ENCODE measurements around the gene ALOX5AP.
A peak's percentile ranks its signal among the peaks of the same experiment; 100 is the strongest.

The ALOX5AP gene

DNA sequence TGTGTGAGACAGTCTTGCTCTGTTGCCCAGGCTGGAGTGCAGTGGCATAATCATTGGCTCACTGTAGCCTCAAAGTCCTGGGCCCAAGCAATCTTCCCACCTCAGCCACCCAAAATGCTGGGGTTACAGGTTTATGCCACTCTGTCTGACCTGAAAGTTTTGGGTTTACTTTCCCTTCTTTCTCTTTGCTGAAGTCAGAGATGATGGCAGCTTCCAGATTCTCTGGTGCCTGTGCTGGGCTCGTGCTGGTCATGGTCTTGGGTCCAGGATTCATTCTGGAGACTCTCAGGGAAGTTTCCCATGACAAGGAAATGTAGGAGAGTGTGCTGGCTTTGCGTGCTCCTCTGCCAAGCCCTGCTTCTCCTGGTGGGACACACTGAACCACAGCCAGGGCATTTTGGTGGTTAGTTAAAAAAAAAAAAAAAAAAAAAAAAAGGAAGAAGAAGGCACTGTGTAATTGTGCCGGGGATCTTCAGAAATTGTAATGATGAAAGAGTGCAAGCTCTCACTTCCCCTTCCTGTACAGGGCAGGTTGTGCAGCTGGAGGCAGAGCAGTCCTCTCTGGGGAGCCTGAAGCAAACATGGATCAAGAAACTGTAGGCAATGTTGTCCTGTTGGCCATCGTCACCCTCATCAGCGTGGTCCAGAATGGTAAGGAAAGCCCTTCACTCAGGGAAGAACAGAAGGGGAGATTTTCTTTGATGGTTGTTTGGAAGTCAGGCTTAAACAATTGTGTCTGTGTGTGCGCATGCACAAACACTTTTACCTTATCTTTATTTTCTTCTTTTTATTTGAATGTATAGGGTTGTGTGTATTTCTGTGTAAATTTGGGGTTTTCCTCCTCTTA is at the start of gene ALOX5AP:
TSS of gene ALOX5AP (plus strand) at position 519 of the 847 bp plus-strand sequence. CDS start at position 582, 63 bp downstream.
- peaks cover 62% of the 10 kb centered on the region for H3K4me1 Mint-ChIP-seq (ENCODE audit: low read depth)
- no peaks in the 10 kb centered on the region for H3K9me3 Mint-ChIP-seq
- H3K36me3 Mint-ChIP-seq (ENCODE audit: low read depth) = no peaks in the 10 kb centered on the region
- no peaks in the 10 kb centered on the region for H3K27me3 Mint-ChIP-seq
- H3K4me3 Mint-ChIP-seq = peak within 1 kb of the TSS; percentile 89
- peak within 1 kb of the TSS; percentile 90 for H3K27ac Mint-ChIP-seq

DNA sequence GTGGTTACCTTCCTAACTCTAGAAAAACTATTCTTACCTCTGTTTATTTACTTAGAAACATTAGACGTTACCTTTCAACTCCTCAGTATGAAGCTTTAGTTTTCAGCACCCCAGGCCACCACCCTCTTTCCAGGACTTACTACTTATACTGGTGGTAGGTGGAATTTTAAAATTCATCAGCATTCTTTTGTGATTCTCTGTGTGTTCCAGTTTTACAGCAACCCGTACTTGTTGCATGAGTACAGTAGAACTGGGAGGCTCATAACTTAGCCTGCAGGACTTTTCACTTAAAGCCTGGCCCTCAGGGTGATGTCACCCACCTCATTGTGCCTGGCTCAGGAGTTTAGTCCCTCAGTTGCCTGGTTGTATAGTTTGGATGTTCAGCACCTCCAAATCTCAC is 49.4 kb upstream of the ALOX5AP start:
- Mint-ChIP-seq H3K4me3 (no peak overlapping the region), H3K27me3 (peaks cover 8% of the 10 kb centered on the region), H3K27ac (no peak overlapping the region), H3K36me3 (ENCODE audit: low read depth) (no peaks in the 10 kb centered on the region), H3K9me3 (no peaks in the 10 kb centered on the region), H3K4me1 (ENCODE audit: low read depth) (peaks cover 9% of the 10 kb centered on the region)

DNA sequence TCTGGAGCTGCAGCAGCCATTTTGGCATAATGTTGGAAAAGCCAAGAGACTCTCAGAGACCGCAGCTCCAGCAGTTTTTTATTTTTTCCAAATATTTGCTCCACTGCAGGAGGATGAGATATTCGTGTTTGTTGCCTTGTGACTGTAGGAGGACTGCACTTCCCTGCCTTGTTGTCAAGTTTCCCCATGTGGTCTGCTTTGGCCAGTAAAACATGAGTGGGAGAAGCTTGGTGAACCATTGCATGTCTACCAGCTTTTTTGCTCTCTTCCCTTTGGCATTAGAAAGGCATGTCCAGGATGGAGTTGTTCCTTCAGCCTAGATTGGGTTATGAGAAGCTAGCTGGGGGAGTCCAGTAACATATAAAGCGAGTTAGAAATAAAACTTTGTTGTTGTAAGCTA is 47.7 kb upstream of the ALOX5AP start:
- H3K27ac Mint-ChIP-seq = no peak overlapping the region
- no peaks in the 10 kb centered on the region for H3K9me3 Mint-ChIP-seq

DNA sequence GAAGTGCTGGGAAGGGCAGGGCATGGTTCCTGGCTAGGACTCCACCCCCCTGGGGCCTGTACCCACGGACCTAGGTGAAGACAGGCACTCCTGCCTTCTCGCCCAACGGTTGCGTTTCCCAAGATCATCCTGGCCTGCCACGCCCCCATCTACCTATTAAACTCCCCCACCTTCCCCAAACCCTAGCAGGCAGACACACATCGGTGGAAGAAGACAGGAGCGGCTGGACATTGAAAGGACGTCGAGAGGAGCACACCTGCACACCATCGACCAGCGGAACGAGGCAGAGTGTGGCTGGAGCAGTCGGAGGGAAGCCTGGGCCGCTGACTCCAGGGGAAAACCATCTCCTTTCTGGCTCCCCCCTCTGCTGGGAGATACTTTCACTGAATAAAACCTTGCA is 45.6 kb upstream of the ALOX5AP start:
- Mint-ChIP-seq H3K4me1 (ENCODE audit: low read depth) (peaks cover 9% of the 10 kb centered on the region), H3K9me3 (no peaks in the 10 kb centered on the region), H3K27ac (no peak overlapping the region), H3K4me3 (no peak overlapping the region), H3K27me3 (peaks cover 8% of the 10 kb centered on the region), H3K36me3 (ENCODE audit: low read depth) (no peaks in the 10 kb centered on the region)

More for the DNA sequence above, 47.7 kb upstream of the ALOX5AP start:
- peaks cover 9% of the 10 kb centered on the region for H3K4me1 Mint-ChIP-seq (ENCODE audit: low read depth)
- no peaks in the 10 kb centered on the region for H3K36me3 Mint-ChIP-seq (ENCODE audit: low read depth)
- peaks cover 8% of the 10 kb centered on the region for H3K27me3 Mint-ChIP-seq
- H3K4me3 Mint-ChIP-seq = no peak overlapping the region

DNA sequence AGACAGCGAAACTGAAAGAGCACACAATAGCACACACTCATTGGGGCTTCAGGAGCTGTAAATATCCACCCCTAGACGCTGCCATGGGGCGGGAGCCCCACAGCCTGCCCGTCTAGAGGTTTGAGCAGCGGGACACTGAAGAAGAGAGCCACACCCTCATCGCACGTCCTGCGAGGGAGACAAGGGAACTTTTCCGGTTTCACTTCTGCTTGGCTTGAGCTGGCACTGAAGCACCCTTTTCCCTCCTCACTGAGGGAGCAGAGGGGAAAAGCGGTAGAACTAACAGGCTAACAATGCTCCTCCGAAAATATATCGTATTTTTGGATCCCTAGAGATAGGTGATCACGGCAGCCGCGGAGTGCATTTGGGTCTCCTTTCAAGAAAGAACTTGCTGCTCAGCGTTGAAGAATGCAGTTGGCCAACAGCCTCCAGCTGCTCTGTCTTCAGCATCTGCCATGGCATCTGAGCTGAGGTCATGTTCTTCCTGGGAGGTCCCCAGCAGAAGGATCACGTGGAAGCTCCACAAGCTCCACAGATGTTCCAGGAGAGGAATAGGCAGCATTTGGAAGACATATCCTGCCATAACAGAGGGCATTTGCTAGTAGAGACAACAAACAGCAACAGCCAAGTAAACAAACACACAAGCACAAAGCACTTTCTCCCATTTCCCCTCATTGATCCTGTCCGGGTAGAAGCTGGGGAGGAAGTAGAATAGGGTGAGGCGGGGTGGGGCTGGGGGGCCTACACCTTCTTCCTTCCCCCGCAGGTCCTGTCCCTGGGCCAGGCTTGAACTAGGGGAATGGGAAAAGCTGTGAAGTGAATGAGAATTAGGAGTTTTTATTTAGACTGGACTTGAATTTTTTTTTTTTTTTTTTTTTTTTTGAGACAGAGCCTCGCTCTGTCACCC is 44.8 kb upstream of the ALOX5AP start:
- peaks cover 11% of the 10 kb centered on the region for H3K4me1 Mint-ChIP-seq (ENCODE audit: low read depth)
- no peaks in the 10 kb centered on the region for H3K9me3 Mint-ChIP-seq
- H3K27me3 Mint-ChIP-seq = peaks cover 11% of the 10 kb centered on the region
- no peaks in the 10 kb centered on the region for H3K36me3 Mint-ChIP-seq (ENCODE audit: low read depth)
- no peak overlapping the region for H3K27ac Mint-ChIP-seq
- H3K4me3 Mint-ChIP-seq = peak overlapping the region; percentile 63

DNA sequence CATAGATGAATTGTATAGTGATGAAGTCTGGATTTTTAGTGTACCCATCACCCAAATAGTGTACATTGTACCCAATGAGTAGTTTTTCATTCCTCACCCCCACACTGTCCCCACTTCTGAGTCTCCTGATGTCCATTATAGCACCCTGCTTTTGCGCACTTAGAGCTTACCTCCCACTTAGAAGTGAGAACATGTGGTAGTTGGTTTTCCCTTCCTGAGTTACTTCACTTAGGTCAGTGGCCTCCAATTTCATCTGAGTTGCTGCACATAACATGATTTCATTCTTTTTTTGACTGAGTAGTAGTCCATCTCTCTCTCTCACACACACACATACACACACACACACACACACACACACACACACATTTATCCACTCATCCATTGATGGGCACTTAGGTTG is 43.2 kb upstream of the ALOX5AP start:
- H3K27me3 Mint-ChIP-seq = peaks cover 13% of the 10 kb centered on the region
- H3K36me3 Mint-ChIP-seq (ENCODE audit: low read depth) = no peaks in the 10 kb centered on the region
- H3K9me3 Mint-ChIP-seq = no peaks in the 10 kb centered on the region
- no peak overlapping the region for H3K4me3 Mint-ChIP-seq
- no peak overlapping the region for H3K27ac Mint-ChIP-seq
- peaks cover 26% of the 10 kb centered on the region for H3K4me1 Mint-ChIP-seq (ENCODE audit: low read depth)

DNA sequence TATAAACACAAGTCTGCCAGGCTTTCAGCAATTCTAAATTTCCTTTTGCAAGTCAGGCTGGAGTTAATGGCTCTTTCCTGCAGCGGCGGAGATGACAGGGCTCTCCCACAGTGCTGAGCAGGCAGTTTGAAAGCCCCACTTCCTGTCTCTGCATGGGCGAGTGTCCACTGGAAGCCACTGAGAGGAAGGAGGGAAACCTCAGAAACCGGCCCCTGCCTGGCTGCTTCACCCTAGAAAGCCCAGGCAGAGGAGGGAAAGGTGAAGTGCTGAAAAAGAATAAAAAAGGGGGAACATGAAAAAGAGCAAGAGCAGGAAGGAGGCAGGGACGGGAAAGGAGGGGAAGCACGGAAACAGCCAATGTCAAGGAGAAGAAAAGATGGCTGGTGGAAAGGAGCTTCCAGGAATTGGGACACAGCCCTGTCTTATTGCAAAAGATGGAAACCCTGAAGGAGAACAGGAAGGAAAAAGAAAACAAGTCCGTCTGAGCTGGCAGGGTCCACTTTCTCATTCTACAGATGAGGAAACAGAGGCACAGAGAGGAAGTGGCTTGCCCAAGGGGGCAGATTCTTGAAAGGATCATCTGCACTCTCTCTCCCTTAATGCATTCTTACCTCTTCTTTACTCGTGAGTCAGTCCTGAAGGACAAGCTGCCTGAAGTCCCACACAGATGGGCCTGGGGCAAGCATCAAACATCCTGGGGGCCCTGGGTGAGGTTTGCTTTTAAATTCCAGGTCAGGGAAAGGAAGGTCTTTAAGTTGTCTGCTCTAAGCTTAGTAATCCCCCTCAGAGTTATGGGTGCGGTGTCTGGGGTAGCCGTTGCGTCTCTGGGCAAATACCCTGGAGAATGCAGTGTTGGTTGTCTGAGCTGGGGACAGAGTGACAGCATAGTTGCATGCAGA is 38.8 kb upstream of the ALOX5AP start:
- Mint-ChIP-seq H3K27ac (no peak overlapping the region), H3K9me3 (no peaks in the 10 kb centered on the region), H3K36me3 (ENCODE audit: low read depth) (no peaks in the 10 kb centered on the region), H3K4me3 (no peak overlapping the region), H3K27me3 (peaks cover 9% of the 10 kb centered on the region), H3K4me1 (ENCODE audit: low read depth) (peaks cover 25% of the 10 kb centered on the region)

DNA sequence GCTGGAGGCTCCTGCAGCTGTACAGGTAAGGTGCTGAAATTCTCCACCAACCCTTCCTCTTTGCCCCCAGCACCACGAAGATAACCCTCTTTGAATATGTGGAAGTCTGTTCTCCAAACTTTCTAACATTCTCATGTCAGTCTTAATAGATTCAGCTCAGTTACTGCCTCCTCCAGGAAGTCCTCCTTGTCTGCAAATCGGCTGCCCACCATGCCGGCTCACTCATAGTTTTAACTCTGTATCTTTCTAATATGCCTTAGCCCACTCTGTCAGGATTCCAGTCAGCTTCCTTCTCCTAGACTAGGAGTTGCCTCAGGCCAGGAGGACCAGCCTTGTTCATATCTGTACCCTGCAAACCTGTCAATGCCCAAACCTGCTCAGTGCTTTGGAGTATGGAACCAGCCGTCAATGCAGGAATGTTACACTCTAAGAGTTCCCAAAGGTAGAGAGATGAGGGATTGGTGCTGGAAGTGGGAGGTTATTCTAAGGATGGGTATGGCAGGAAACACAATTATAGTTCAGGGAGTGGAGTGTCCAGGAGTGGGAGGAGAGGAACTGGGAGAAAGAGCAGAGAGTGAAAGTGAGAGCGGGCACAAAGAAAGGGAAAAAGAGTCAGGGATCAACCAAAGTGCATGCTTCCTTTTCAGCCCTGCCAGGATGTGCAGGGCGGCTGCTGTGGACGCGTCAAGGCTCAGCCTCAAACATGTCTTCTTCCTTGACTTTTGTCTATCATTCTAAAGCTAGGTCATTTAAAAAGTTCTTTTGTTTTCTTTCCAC is 38.0 kb upstream of the ALOX5AP start:
- Mint-ChIP-seq H3K4me3 (no peak overlapping the region), H3K27ac (peak overlapping the region; percentile 50), H3K4me1 (ENCODE audit: low read depth) (peaks cover 25% of the 10 kb centered on the region), H3K27me3 (peaks cover 9% of the 10 kb centered on the region), H3K9me3 (no peaks in the 10 kb centered on the region), H3K36me3 (ENCODE audit: low read depth) (no peaks in the 10 kb centered on the region)

DNA sequence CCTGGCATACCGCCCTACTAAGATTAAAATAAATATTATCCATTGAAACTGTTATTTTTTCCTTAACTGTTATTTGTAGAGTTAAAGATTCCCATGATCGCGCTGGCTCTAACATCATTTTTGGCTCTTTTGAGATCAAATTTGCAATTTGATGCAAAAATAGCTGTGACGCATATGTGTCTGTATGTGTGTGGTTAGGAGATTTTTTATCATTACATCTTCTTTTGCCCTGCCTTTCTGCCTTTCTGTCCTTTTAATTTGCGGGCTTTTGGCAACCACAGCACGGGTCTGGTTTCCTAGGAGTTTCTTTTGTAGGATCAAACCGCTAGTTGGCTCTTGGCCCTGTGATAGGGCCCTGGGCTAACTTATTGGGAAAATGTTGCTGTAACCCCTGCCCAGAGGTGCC is 37.3 kb upstream of the ALOX5AP start:
- Mint-ChIP-seq H3K27ac (no peak overlapping the region), H3K4me3 (no peak overlapping the region), H3K4me1 (ENCODE audit: low read depth) (peaks cover 25% of the 10 kb centered on the region), H3K27me3 (peaks cover 9% of the 10 kb centered on the region), H3K9me3 (no peaks in the 10 kb centered on the region), H3K36me3 (ENCODE audit: low read depth) (no peaks in the 10 kb centered on the region)

DNA sequence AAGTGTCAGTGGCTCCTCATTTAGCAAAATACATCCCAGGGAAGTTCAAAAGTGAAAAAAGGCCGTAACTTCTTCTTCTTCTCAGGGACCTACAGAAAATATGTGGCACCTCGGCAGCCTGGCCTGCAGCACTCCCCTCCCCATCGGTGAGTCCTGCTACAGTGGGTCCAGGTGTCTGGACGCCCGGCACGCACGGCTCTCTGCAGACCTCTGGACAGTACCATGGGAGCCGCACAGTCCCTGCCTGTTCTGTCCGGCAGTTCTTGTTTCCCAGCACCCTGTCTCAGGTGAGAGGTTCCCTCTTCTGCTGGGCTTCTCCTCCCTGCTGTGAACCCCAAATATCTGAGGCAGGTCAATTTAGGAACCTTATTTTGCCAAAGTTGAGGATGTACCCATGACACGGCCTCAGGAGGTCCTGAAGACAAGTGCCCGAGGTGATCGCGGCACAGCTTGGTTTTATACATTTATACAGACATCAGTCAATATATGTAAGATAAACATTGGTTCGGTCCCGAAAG is 36.8 kb upstream of the ALOX5AP start:
- no peak overlapping the region for H3K27ac Mint-ChIP-seq
- no peaks in the 10 kb centered on the region for H3K9me3 Mint-ChIP-seq
- no peaks in the 10 kb centered on the region for H3K36me3 Mint-ChIP-seq (ENCODE audit: low read depth)
- no peak overlapping the region for H3K4me3 Mint-ChIP-seq
- peaks cover 25% of the 10 kb centered on the region for H3K4me1 Mint-ChIP-seq (ENCODE audit: low read depth)
- peaks cover 9% of the 10 kb centered on the region for H3K27me3 Mint-ChIP-seq

DNA sequence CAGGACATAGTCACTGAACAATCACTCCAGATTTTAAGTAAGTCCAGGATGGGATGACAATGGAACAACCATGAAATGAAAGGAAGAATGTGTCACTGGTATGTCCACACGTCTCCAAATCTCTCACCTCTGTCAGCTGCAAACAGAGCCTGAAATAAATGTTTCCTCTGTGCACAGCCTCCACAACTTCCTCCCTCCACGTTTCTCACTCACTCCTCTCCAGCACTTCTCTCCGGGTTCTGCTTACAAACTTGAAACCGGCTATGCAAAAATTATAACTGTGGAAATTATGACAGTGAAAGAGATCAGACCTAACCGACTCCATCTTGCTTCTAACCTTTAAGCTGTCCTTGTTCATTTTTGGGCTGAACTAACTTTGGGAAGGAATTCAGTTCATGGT is 35.0 kb upstream of the ALOX5AP start:
- Mint-ChIP-seq H3K4me1 (ENCODE audit: low read depth) (peaks cover 24% of the 10 kb centered on the region), H3K9me3 (no peaks in the 10 kb centered on the region), H3K27ac (no peak overlapping the region), H3K4me3 (no peak overlapping the region), H3K27me3 (peaks cover 9% of the 10 kb centered on the region), H3K36me3 (ENCODE audit: low read depth) (no peaks in the 10 kb centered on the region)

DNA sequence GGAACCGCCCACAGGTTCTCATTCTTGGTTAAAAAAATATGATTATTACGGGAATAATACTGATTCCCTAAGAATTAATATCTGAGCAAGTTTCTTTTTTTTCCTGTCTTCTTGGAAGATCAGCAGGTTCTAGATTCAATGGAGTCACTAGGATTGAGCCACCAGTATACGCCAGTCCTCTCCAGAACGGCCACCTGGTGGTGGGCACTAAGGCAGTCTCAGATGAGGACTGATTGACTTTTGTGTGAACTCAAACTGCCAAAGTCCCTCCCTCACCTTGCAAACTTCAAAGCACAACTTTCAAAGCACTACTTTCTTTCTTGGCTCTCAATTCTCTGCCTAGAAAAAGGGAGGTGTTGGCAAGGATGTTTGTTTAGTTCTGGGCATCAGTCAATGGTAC is 33.3 kb upstream of the ALOX5AP start:
- Mint-ChIP-seq H3K27me3 (peaks cover 4% of the 10 kb centered on the region), H3K4me1 (ENCODE audit: low read depth) (peaks cover 9% of the 10 kb centered on the region), H3K27ac (no peak overlapping the region), H3K36me3 (ENCODE audit: low read depth) (no peaks in the 10 kb centered on the region), H3K9me3 (no peaks in the 10 kb centered on the region), H3K4me3 (no peak overlapping the region)

DNA sequence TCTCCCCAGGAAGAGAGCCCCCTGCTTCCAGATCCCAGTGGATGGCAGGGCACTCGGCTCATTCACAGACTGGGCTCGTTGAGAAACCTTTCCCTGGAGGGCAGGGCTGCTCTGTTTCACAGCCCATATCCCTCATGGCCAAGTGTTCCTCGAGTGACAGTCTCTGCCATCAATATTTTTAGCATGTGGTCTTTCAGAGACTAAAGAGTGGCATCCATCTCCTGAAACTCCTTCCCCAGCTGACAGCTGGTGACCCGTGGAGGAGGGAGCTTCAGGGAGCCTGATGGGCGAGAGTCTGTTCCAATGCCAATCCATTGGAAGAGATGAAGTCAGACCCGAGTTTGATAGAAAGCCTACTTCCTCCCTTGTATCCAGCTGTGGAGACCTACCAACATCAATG is 30.7 kb upstream of the ALOX5AP start:
- peaks cover 4% of the 10 kb centered on the region for H3K4me1 Mint-ChIP-seq (ENCODE audit: low read depth)
- no peaks in the 10 kb centered on the region for H3K36me3 Mint-ChIP-seq (ENCODE audit: low read depth)
- no peak overlapping the region for H3K27ac Mint-ChIP-seq
- no peak overlapping the region for H3K4me3 Mint-ChIP-seq
- H3K27me3 Mint-ChIP-seq = no peaks in the 10 kb centered on the region
- no peaks in the 10 kb centered on the region for H3K9me3 Mint-ChIP-seq

DNA sequence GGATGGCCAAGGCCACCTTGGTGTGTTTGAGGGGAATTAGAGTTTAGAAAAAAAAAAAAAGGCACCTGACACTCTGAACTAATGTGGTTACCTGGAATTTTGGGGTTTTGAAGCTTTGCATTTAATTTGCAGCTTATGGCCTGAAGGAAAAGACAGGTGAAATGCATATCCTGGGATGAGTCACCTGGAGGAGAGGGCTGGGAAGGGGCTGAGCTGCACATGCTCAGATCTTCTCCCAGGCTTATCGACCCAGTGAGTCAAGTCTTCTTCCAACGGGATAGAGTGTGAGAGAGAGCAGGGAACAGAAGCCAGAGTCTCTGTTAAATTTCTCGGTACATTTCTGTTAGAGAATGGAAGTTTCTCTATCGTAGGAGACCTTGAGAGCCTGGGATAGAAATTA is 29.7 kb upstream of the ALOX5AP start:
- Mint-ChIP-seq H3K27me3 (no peaks in the 10 kb centered on the region), H3K9me3 (no peaks in the 10 kb centered on the region), H3K4me1 (ENCODE audit: low read depth) (no peaks in the 10 kb centered on the region), H3K36me3 (ENCODE audit: low read depth) (no peaks in the 10 kb centered on the region), H3K27ac (no peak overlapping the region), H3K4me3 (no peak overlapping the region)
